RCC 7860 (cell line): Measurements from ENCODE around the gene KRTAP29-1.
A peak's percentile ranks its signal among the peaks of the same experiment; 100 is the strongest.

Experiments used
- DNase-seq: peaks from one replicate; pipeline ENCODE4 v3.0.0-alpha.2; 2015; ENCODE audit warnings: low spot score
- FAIRE-seq: peaks from 2 replicates; lab custom pipeline; 2012; peaks lifted over from hg19 to GRCh38; lab: Jason Lieb, UNC

KRTAP29-1 gene

GRCh38 chr17:41328207-41328606 lies 25.6 kb upstream of the KRTAP29-1 start:
- FAIRE-seq (no peak), DNase-seq (no peak)

DNA sequence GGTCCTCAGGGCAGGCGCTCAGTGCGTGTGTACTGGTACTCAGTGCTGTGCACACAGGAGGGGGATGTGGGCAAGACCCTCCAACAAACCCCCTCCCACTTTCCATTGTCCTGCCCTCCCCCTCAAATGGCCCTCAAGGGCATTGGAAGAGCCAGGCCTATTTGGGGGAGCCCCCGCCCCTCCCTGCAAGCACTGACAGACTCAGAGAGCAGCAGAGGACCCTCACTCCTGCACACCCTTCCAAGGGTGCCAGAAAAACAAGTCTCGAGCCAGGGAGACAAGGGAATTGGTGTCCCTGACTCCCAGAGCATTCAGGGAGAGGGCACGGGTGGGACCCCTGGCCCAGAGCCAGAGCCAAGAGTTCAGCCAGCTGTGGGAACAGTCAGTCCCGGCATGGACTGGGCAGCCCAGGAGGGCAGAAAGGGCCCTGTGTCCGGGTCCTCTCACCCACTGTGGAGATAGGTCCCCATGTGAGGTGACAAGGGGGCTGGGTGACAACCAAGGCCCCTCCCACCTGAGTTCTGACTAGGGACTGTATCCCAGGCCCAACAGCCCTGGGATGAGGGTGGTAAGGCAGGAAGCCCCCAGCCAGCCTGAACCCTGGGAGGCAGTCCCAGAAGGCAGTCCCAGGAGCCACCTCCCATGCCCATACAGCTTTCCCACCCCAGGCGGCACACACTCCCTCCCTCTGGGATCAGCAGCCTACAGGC lies 24.9 kb upstream of the KRTAP29-1 start:
- FAIRE-seq: no peak
- no peak for DNase-seq

DNA sequence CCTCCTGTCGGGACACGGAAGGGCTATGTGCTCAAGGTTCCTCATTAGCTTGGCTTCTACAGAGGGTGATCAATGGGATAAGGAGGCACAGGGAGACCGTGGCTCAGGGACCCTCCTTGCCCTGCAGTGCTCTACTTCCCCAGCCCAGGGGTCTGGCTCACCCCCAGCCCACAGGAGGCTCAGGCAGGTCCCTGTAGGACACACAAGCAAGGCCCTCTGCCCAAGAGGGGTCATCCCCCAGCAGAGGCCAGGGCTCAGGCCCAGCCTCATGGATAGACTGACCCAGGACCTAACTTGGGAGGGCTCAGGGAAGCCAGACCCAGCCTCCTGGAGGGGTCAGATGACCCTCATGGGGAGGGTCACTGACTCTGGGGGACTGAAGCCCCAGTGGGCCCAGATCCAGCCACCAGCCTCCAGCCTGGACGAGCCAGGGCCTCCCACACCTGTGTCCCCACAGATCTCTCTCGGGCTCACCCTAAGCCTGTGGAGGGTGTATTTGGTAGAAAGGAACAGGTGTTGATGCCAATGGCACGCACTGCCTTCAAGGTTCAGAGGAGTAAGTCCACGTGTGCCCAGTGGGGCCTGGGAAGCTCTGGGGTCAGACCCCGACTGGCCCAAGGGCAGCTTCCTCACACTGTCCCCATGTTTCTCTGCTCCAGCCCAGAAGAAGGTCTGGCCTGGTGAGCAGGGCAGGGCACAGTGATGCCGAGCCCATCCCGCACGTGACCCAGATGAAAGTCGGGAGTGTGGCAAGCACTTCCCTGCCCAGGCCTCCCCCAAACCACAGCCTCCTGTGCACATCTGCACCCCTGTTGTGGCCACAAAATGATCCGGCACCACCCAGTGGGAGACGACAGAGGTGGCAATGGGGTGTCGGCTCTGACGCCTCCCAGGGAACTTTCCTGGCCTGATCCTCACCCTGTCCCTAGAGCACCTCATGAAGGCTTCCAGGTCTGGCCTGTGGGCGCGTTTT lies 23.8 kb upstream of the KRTAP29-1 start:
- DNase-seq (no peak), FAIRE-seq (no peak)

GRCh38 chr17:41325611-41326010 lies 23.0 kb upstream of the KRTAP29-1 start:
- no peak for FAIRE-seq
- DNase-seq: no peak

DNA sequence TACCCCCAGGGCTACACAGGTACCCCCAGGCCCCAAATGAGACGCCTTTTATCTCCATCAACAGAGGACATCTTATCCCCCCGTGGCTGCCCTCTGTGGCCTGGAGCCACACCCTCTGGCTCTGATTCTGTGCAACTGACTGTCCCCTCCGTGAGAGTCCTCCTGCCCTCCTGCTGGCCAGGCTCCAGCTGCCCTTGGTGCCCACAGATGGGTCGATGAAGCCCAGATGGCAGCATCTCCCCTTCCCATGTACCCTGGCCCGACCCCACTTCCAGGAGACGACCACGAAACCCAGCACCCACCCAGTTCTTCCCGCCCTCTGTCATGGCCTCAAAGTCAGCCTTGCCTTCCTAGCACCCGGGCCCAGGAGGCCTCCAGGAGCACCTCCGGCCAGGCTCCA lies 22.5 kb upstream of the KRTAP29-1 start:
- no peak for DNase-seq
- no peak for FAIRE-seq

GRCh38 chr17:41324180-41325075 lies 21.8 kb upstream of the KRTAP29-1 start:
- FAIRE-seq (no peak), DNase-seq (peak; percentile 10)

DNA sequence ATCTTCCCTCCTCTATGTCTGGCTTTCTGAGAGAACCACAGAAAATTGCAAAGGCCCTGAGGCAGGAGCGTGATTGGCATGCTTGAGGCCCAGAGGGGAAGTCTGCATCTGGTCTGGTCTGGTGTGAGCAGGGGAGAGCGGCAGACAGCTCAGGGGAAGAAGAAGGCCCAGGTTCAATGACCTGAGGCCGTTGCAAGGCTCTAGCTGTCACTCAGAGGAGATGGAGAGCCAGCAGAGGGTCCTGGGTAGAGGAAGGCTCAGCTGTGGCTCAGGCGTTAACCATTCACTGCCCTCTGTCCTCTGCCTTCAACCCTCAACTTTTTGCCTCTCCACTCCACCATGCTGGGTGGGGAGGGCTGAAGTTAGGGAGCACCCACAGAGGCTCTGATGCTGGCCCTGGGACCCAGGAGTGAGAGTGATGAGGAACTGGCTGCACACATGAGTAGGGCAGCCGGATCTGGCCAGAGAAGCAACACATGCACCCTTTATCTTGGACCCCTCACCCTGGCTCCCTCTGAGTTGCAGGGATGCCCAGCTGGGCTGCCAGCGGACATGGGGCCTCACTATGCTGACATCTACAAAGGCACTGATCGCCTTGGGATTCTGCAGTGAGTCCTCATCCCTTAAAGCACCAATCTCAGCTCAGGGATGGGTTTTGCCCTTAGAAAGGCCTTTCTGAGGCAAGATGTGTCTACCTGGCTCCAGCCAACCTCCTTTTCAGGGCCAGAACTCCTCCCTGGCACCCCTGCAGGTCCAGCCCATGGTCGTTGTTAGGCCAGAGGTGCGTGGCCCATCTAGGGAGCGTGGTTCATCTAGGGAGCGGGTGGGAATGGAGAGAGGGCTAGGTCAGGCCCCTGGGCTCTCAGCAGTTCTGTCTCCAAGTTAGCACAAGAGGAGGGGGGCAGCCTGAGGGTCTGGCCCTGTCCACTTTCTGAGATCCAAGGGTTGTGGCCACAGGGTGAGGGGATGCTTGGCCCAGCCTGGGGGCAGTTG lies 20.5 kb upstream of the KRTAP29-1 start:
- no peak for DNase-seq
- FAIRE-seq: no peak

DNA sequence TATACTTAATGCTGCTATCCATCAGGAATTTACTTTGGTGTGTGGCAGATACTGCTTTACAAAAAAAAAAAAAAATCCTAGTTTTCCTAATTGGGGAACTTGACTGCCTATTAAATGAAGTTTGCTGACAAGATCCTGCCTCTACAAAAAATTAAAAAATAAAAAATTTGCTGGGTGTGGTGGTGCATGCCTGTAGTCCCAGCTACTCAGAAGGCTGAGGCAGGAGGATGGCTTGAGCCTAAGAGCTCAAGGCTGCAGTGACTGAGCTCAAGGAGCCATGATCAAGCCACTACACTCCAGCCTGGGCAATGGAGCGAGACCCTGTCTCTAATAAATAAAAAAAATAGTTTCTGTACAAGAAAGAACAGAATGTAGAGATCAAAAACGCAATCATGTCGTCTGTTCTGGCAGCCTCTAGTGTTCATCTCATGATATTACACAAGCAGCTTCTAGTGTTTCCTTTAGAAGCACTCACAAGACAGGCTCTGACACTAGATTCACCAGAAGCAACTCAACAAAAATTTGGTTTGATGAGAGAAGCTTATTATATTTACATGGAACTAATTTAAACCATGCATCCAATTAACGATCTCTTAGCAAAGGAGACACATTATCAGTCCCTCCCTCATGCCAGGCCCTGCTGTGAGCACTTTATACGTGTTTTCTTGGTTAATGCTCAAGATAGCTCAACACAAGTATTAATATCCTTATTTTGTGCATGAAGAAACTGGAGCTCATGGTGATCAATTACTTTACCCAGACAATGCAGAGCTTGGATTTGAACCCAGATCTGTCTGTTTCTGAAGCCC lies 19.6 kb upstream of the KRTAP29-1 start:
- peak; percentile 76 for FAIRE-seq

GRCh38 chr17:41318231-41318630 lies 15.6 kb upstream of the KRTAP29-1 start:
- DNase-seq (no peak), FAIRE-seq (no peak)

More for the DNA sequence above, 19.6 kb upstream of the KRTAP29-1 start:
- peak; percentile 64 for DNase-seq

DNA sequence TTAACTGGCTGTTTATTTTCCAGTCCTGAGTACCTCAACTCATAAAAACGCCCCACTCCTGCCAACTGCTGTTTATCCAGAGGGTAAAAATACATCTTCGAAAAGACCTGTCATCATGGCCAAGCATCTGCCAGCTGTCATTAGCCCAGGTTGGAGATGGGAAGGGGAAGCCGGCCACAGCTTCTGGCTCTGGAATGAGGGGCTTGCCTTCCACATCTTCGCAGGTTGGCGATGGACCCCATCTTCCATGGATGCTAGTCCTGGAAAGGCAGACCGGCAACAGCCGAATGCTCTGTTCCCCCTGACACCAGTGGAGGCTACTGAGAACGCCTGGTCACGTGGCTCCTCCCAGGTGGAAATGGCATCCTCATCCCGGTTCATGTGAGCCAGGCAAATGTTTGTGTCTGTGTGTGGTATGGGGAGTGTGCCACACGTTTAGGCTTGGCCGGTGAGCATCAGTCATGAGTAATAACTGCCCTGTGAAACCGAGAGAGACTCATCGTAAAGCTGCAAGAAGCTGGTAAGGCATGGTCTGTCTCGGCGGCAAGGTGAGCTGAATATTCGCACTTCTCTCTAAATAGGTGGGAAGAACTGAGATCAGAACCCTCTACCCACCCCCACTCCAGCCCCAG lies 13.3 kb upstream of the KRTAP29-1 start:
- no peak for FAIRE-seq

GRCh38 chr17:41315204-41315794 lies 12.6 kb upstream of the KRTAP29-1 start, which contains the start of gene KRTAP17-1:
KRTAP17-1 (minus strand) TSS chr17:41315710; CDS start chr17:41315650, 60 bp downstream.
- DNase-seq: no peak

More for the DNA sequence above, 13.3 kb upstream of the KRTAP29-1 start:
- no peak for DNase-seq

GRCh38 chr17:41311111-41311510 lies 8.5 kb upstream of the KRTAP29-1 start:
- DNase-seq: no peak
- no peak for FAIRE-seq

More at GRCh38 chr17:41315204-41315794, 12.6 kb upstream of the KRTAP29-1 start, which contains the start of gene KRTAP17-1:
- no peak for FAIRE-seq

- FAIRE-seq (no peak), DNase-seq (no peak)
These were observed 6.3 kb upstream of the KRTAP29-1 start, which contains the start of gene KRTAP16-1 for GRCh38 chr17:41308918-41309359. KRTAP16-1 (minus strand) TSS chr17:41309309; CDS start chr17:41309253, 56 bp downstream.

DNA sequence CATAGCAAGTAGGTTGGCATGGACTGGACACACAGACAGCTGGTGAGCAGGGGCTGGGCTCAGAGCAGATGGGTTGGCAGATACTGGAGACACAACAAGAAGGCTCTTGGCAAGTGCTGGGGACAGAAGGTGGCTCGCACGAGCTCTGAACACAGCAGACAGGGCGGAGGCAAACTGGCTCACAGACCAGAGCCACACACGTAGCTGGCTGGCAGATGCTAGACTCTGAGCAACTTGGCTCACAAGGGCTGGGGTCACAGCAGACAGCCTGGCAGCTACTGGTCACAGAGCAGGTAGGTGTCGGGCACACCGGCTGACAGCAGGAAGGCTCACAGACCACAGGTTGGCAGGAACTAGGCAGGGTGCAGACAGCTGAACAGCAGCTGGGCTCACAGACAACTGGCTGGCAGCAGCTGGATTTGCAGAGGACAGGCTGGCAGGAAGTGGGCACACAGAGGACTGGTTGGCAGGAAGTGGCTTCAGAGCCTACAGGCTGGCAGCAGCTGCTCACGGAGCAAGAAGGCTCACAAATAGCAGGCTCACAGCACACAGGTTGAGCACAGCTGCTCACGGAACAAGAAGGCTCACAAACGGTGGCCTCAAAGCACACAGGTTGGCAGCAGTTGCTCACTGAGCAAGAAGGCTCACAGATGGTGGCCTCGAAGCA lies 5.7 kb upstream of the KRTAP29-1 start:
- peak; percentile 34 for DNase-seq
- FAIRE-seq: no peak

DNA sequence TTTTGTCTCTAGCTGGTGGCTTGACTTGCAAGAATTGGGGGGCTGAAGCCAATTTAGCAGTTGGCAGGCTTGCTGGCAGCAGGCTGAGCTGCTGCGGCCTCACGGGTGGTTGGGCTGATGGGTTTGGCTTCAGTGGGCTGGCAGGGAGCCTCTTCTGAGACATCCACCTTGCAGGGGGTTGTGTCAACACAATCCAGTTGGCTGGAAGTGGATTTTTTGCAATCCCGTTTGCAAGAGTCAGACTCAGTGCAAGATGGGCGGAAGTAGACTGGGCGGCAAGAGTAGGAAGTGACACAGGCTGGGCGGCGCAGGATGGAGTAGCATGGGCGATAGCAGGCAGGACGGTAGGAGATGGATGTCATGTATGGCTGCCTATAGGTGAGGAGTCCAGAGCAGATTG lies 5.0 kb upstream of the KRTAP29-1 start:
- DNase-seq (peak; percentile 86), FAIRE-seq (peak; percentile 85)

DNA sequence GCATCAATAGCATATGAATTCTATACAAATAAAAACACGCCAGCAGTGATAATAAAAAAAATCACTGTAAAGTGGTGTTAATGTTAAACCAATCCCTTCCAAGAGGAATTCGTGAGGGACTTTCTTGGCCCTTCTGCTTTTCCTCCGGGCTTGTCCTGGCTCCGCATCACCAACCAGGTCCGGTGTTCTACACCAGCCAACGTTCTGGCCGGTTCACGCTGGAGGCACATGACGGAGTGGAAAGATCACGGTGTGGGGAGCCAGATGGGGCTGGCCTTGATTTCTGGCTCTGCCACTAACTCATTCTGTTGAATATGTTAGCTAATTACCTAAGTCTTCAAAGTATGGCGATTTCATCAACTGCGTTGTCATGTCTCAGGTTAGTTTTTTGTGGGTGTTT lies 1.4 kb upstream of the KRTAP29-1 start:
- FAIRE-seq (no peak), DNase-seq (no peak)

DNA sequence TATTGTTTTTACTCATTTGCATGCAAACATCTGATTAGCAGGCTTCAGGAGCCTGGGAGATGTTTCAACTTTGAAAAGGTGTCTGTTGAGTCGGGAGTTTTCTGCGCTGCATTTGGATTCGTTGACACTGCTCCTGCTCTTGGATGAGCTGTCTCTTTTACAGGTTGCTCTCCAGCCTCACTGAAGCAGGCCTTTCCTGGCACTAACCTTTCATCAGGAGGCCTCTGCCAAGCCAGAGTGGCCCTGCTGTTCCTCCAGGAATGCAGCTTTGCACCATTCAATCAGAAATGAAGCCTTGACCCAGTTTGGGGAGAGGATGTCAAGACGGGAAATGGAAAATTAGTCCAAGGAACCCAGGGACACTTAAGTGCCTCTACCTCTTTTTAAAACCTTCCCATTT lies 330 bp upstream of the KRTAP29-1 start:
- DNase-seq (no peak), FAIRE-seq (no peak)
